Fibroblast of lung (primary cell): Measurements from ENCODE around the gene NUP98.

Source experiments
- EZH2 ChIP-seq: IDR thresholded peaks from 2 replicates; pipeline ENCODE4 v1.5.1; 2012; ENCODE audit warnings: low read length, control low read depth, mild to moderate bottlenecking; ENCODE audit errors: missing control alignments
- TF ChIP-seq, protein P1 (sequence below), 2 donors: IDR thresholded peaks in 1 of 2; conservative IDR thresholded peaks in 1 of 2; 1 replicate in 1 of 2; 2 replicates in 1 of 2; pipeline ENCODE4 v1.5.1; 2011 to 2012; ENCODE audit warnings: low read length in 2 of 2, control low read depth in 1 of 2, inconsistent platforms in 1 of 2, low read depth in 1 of 2, mild to moderate bottlenecking in 1 of 2

DNA sequence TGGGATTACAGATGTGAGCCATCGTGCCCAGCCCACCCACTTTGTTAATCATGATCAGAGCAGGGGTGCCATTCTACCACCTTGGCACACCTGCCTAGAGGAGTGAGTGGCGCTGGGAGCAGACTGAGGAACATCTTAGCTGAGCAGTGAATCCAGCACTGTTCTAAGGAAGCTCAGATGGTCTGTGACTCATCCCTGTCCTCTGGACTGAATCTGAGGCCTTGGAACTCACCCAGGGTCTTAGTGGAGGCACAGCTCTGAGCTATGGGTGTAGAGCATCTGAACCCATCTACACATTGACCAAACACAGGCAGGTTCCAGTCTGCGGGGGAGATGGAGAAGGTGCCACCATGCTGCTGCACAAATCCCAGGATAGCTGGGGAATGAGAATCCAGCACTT is 25.9 kb upstream of the NUP98 start:
- no peak for TF ChIP-seq EZH2
- TF ChIP-seq, protein P1, sequence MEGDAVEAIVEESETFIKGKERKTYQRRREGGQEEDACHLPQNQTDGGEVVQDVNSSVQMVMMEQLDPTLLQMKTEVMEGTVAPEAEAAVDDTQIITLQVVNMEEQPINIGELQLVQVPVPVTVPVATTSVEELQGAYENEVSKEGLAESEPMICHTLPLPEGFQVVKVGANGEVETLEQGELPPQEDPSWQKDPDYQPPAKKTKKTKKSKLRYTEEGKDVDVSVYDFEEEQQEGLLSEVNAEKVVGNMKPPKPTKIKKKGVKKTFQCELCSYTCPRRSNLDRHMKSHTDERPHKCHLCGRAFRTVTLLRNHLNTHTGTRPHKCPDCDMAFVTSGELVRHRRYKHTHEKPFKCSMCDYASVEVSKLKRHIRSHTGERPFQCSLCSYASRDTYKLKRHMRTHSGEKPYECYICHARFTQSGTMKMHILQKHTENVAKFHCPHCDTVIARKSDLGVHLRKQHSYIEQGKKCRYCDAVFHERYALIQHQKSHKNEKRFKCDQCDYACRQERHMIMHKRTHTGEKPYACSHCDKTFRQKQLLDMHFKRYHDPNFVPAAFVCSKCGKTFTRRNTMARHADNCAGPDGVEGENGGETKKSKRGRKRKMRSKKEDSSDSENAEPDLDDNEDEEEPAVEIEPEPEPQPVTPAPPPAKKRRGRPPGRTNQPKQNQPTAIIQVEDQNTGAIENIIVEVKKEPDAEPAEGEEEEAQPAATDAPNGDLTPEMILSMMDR (conservative IDR thresholded peaks at IDR 0.05 in 1 of 2, IDR thresholded peaks at IDR 0.05 in 1 of 2; ENCODE audit: low read depth in 1 of 2, low read length in 2 of 2): no peak
